ENCODE results near the gene BTBD1.

- no peak for TF ChIP-seq CTCF (IDR thresholded peaks at IDR 0.05; ENCODE audit: insufficient read depth, low read length)
- no peak for TF ChIP-seq POLR2AphosphoS5 (IDR thresholded peaks at IDR 0.05; ENCODE audit: low read depth)
- no peak for TF ChIP-seq REST (IDR thresholded peaks at IDR 0.05; ENCODE audit: insufficient replicate concordance, low read depth)
These were observed 42.5 kb upstream of the BTBD1 start for GRCh38 chr15:83109532-83109931.

Data from HL-60 (cell line).